Midbrain (tissue), 1 donor: Measurements from ENCODE around the gene SSR1.
"Not testable (repeated sequence)": the region's sequence is repeated elsewhere in the genome, so short reads cannot be mapped to it uniquely, and the experiment has no call there.

ENCODE experiments used
- DNase-seq: peaks from one replicate; lab custom pipeline; 2025; lab: John Stamatoyannopoulos, UW

The SSR1 gene

DNA sequence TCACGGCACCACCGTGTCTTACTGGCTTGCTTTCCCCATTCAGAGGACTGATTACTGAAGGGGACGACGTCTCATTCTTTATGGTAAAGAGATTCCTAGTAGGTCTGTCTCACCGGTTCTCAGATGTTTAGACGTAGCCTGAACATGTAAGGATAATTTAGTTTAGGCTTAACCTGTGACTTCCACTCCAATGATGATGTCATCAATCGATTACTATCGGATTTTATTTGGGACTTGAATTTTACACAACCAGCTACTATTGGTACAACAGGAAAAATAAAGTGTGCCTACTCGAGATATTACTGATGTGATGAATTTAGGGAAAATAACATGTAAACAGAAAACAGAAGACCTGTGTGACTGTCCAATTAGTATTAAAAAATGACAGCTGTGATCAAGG is 4.5 kb upstream of the SSR1 start:
- DNase-seq, result no peak

GRCh38 chr6:7316658-7317533 is 3.9 kb upstream of the SSR1 start:
- no peak for DNase-seq

- DNase-seq, result no peak
Observed at GRCh38 chr6:7315948-7316365, 3.0 kb upstream of the SSR1 start.

- DNase-seq, result not testable (repeated sequence)
Observed at GRCh38 chr6:7315087-7315947, 2.3 kb upstream of the SSR1 start.

- no peak for DNase-seq
Observed at GRCh38 chr6:7314414-7314813, 1.4 kb upstream of the SSR1 start.

DNA sequence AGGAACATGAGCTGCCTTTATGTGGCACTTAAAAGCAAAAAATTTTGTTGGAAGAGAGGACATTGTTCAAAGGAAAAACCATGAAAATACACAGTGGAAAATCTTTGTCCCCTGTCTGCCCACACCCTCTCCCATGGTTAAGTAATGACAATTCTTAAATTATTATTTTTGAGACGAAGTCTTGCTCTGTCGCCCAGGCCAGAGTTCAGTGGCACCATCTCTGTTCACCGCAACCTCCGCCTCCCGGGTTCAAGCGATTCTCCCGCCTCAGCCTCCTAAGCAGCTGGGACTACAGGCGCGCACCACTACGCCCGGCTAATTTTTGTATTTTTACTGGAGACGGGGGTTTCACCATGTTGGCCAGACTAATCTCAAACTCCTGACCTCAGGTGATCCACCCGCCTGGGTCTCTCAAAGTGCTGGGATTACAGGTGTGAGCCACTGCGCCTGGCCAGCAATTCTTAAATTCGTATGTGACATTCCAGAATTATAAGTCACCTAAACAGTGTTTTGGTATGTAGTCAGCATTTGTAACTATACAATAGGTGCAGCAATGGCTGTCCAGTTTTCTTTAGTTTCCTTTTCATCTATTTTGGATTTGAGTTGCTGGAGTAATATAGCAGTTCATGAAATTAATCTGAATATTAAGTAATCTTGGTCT is 636 bp upstream of the SSR1 start:
- no peak for DNase-seq

GRCh38 chr6:7311917-7312615 is 933 bp downstream of the SSR1 start:
- peak; percentile 42 for DNase-seq

GRCh38 chr6:7311176-7311575 is 1.8 kb downstream of the SSR1 start:
- DNase-seq, result no peak

- no peak for DNase-seq
Observed at GRCh38 chr6:7309050-7309449, 3.9 kb downstream of the SSR1 start.

DNA sequence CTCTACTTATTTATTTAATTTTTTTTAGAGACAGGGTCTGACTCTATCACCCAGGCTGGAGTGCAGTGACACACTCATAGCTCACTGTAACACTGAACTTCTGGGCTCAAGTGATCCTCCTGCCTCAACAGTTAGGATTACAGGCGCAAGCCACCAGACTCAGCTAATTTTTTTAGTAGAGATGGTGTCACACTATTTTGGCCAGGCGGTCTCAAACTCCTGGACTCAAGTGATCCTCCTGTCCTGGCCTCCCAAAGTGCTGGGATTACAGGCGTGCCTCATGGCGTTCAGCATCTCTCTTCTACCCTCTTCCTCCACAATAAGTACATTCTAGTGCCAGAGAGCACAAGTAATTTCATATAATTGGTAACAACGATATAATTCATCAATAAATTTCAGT is 5.5 kb downstream of the SSR1 start:
- DNase-seq, result no peak

GRCh38 chr6:7304821-7305220 is 8.2 kb downstream of the SSR1 start:
- no peak for DNase-seq

DNA sequence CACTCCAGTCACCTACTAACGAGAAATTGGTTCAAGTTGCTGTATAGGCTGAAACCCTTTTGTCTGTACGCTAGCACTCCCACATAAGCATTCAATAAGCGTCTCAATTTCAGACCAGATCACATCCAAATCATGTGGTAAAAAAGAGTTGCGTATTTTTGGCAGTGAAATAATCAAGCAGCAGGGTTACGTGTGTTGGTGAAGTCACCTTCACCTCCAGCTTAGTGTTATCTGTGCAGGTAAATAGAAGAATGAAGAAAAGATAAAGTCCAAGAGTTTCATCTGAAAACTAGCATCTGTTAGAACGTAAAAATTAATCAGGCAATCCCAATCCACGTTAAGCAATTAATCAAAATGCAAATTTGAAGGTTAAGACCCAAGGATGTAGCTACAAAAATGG is 11.3 kb downstream of the SSR1 start:
- DNase-seq, result no peak

DNA sequence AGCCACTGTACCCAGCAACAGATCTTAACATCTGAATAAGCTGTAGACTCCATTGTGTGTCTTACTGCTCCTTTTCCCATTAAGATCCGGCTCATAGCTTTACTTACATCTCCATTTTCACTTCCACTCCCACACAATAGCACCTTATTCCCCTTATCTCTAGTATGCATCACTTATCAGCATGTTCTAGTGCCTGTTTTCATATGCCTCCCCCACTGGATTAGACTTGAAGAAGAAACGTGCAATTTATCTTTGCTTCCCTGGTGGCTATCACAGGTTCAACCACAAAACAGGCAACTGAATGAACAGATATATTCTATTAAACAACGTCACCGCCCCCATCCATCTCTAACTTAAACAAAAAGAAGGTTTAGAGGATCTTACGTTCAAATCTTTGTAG is 12.1 kb downstream of the SSR1 start:
- DNase-seq, result no peak

- no peak for DNase-seq
Observed at GRCh38 chr6:7298113-7298512, 14.9 kb downstream of the SSR1 start.

DNA sequence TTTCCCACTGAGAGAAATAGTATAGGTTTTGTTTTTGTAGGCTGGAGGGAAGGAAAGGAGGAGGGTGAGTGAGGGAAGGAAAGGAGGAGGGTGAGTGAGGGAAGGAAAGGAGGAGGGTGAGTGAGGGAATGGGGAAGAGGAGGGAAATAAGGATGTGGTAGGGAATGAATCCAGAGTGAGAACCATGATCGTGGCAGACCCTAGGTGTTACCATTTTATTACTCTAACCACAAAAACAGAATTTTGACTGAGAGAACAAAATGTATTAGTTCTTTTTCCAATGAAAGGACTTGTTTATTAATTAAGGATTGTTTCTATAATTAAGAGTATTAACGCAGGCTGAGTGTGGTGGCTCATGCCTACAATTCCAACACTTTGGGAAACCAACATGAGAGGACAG is 16.4 kb downstream of the SSR1 start:
- no peak for DNase-seq

DNA sequence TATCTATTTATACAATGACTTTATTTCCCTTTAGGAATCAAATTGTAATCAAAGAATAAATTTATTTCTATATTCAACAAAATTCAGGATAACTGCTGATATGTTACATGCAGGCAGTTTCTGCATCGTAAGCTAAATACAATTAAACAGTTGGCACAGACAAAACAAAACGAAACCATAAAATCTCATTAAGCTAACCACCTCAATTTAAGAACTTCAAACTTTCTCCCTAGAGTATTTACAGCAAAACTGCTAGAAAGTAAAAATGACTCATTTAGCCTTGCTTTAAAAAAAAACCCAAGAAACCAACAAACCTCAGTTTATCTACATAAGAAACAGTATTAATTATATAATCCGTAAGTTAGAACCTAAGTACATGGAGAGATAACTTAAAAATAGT is 17.1 kb downstream of the SSR1 start:
- no peak for DNase-seq

DNA sequence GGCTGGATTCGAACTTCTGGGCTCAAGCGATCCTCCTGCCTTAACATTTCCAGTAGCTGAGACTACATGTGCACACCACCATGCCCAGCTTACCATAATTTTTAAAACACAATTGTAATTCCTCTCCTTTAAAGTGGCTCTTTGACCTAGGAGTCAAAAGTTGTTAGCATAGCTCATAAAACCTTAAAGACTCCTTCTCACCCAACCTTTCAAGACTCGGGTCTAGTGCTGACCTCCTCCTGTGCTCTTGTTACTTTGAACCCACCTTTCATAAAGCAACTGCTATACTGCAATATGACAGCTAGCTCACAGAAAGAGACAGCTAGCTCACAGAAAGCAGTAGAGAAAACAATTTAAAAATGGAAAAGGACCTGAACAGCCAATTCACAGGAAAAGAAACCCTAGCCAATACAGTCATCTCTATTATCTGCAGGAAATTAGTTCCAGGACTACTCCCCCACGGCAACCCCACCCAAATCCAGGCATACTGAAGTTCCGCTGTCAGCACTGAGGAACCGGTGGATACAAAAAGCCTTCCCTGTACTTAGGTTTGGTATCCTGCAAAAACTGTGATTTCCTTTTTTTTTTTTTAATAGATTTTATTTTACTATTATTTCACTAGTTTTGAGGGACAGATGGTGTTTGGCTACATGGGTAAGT is 20.3 kb downstream of the SSR1 start:
- no peak for DNase-seq

DNA sequence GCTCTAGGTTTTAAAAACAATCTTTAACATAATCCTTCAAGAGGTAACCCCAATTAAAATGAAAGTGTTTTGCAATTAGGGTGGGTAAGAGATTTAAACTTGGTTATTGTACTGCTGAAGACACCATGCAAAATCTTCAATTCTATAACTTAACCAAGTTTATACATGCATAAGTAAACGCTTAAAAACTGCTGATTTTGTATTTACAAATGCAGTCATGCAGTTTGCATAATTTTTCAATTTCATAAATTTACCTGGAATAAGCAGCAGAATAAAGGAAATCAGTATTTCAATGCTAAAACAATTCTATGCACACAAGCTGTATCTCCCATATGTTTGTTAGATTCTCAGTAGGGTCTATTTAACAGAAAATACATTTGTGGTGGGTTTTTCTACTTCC is 22.9 kb downstream of the SSR1 start:
- no peak for DNase-seq

- DNase-seq, result no peak
Observed at GRCh38 chr6:7285416-7285815, 27.6 kb downstream of the SSR1 start.

GRCh38 chr6:7283676-7284075 is 29.3 kb downstream of the SSR1 start:
- DNase-seq, result no peak

DNA sequence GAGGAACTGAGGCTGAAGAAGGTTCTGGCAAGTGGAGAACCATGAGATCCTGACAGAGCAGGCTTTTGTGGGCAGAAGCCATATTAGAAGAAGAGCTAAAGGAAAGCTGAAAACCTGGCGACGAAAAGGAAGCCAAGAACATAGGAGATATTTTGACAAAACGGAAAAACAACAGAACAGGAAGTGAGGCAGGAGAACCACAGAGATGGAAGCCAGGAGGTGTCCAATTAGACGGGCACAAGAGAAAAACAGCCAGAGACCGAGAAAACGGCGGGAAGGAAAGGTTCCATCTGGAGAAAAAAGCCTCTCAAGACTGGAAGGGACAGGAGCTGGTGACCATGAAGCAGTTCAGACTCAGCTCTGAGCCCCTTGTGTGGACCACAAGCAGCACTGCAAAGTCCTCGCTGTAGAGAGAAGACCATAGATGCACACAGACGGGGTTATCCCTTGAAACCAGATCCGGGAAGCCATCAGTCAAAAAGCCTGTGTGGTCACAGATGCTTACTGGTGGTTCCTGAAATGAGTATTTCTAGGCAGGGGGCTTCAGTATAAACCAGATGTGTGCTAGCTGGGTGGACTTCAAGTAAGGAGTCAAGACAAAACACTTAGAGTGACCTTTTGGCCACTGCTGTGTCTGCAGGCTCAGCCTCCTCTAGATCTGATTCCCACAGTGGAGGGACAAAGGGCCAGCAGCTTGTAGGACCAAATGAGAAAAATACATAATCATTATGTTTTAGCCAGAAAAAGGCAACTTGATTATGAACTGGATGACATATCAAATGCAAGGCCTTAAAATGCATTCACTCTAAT is 30.7 kb downstream of the SSR1 start:
- no peak for DNase-seq
